Purkinje cell (primary cell): ENCODE measurements around the gene NOL8. TPM values are rescaled to one million over a fixed set of nuclear protein-coding genes. Genes with fewer than 3 reads are reported as not detected.

Experiments used
- polyA plus RNA-seq: library from polyadenylated mRNA; unstranded; fragments of >200 nt; fragmentation: Nextera tagmentation; gene quantifications from 2 replicates; pipeline ENCODE4 v1.2.1, GENCODE V29; 2014

The NOL8 gene
- polyA plus RNA-seq = 19.6 and 31.2 TPM in 2 replicates

GRCh38 chr9:92325269-92325990, at the start of gene NOL8, which contains the start of gene CENPP:
Gene NOL8, minus strand, starts transcription at chr9:92325350. Its CDS starts 1,189 bp downstream, at chr9:92324161.
Gene CENPP, plus strand, starts transcription at chr9:92325953.

DNA sequence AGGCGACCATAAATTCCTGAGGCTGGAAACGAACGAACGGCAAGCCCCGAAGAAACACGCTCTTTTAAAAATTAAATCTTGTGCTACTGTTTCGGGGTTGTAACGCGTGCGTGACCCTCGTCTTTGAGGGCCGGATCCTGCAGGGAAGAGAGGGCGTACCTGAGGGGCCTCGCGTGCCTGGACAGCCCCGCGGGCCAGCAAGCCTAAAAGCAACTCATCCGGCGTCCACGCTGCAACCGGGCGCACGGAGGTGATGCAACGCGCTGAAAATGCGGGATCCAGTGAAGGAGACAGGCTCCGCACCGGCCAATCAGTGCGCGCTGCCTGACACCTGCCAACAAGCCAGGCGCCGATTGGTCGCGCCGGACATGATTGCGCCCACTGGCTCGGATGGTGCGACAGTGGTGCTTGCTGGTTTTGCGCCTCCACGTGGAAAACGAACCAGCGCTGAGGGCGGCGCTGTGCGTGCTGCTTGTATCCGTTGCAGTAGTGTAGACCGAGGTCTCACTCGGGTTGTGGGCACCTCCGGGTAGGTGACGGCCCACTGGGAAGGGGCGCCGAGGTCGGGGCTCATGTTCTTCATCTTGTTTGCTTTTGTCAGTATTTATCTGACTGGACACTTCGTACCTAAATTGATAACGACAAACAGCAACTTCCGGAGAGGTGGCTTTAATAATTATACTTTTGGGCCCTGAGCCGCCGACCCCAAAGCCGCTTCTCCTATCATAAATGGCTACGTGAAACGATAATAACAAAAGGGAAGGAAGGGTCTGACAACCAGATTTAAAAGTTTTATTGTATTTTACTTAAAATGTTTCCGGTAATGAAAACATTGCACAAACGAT, 31.5 kb downstream of the NOL8 start, which contains the start of gene IARS1:
Gene IARS1, minus strand, starts transcription at position 246 of the 845 bp plus-strand sequence. CDS start 4,278 bp downstream, outside the sequence.

Other genes starting within 250 kb of the NOL8 start
- 93.4 and 94.4 TPM in 2 replicates for gene SPTLC1, start 209.9 kb downstream of the NOL8 start, polyA plus RNA-seq
- gene IARS1, start 31.7 kb downstream of the NOL8 start, polyA plus RNA-seq = 82.0 and 123 TPM in 2 replicates
- gene CENPP, start 603 bp upstream of the NOL8 start, polyA plus RNA-seq = 27.1 and 37.6 TPM in 2 replicates
- gene OGN, start 79.2 kb upstream of the NOL8 start, polyA plus RNA-seq = 13.1 and 31.8 TPM in 2 replicates
- 1.6 and 3.0 TPM in 2 replicates for gene OMD, start 99.1 kb upstream of the NOL8 start, polyA plus RNA-seq
- 0.70 and 0.83 TPM in 2 replicates for gene ASPN, start 157.2 kb upstream of the NOL8 start, polyA plus RNA-seq
- gene ECM2, start 210.6 kb upstream of the NOL8 start, polyA plus RNA-seq = 9.1 and 10.2 TPM in 2 replicates